G401 (cell line): ENCODE data around the gene PGS1. TPM values are rescaled to one million over a fixed set of nuclear protein-coding genes. Genes with fewer than 3 reads are reported as not detected.

Experiments
- total RNA-seq: library from RNA; depleted of rRNA; stranded (reverse); fragments of >200 nt; shearing (Covaris generic); gene quantifications from 2 replicates; pipeline ENCODE4 v1.2.3, GENCODE V29; 2014; rRNA removed

The PGS1 gene
- total RNA-seq, 1 experiment from 2014 or later = 43.0 TPM

Other genes with a start within 250 kb of the PGS1 start
- gene TMC6, start 249.9 kb upstream of the PGS1 start, total RNA-seq = 50.5 and 69.0 TPM in 2 replicates
- gene TMC8, start 247.9 kb upstream of the PGS1 start, total RNA-seq = 0.14 TPM in 1 of 2 replicates, not detected in the other
- not detected in 2 replicates for gene C17orf99, start 232.3 kb upstream of the PGS1 start, total RNA-seq
- gene SYNGR2, start 210.1 kb upstream of the PGS1 start, total RNA-seq = 67.0 and 71.8 TPM in 2 replicates
- gene TK1, start 191.6 kb upstream of the PGS1 start, total RNA-seq = 76.8 and 84.5 TPM in 2 replicates
- 43.1 and 60.6 TPM in 2 replicates for gene AFMID, start 191.3 kb upstream of the PGS1 start, total RNA-seq
- 170 and 172 TPM in 2 replicates for gene BIRC5, start 164.4 kb upstream of the PGS1 start, total RNA-seq
- not detected in 2 replicates for gene TMEM235, start 147.0 kb upstream of the PGS1 start, total RNA-seq
- gene SOCS3, start 18.6 kb upstream of the PGS1 start, total RNA-seq = 72.7 and 90.1 TPM in 2 replicates
- not detected in 2 replicates for gene DNAH17, start 198.7 kb downstream of the PGS1 start, total RNA-seq